Measurements from ENCODE around the gene BSG. TPM values are rescaled to one million over a fixed set of nuclear protein-coding genes. Genes with fewer than 3 reads are reported as not detected.

Gene BSG
- total and polyA plus RNA-seq, 8 donors, result 259 to 457 (median 328) TPM

GRCh38 chr19:547836-548720, 24.3 kb upstream of the BSG start:
- ATAC-seq (no peak), DNase-seq (peak in 1 of 4 donors; percentile 61)
- H3K36me3 ChIP-seq, result no peaks in the 10 kb centered on the region
- no peaks in the 10 kb centered on the region for H3K9me3 ChIP-seq
- no peak overlapping the region for H3K4me3 ChIP-seq
- peaks cover 0 to 17% of the 10 kb centered on the region in 2 donors for H3K27me3 ChIP-seq
- H3K4me1 ChIP-seq, result no peaks in the 10 kb centered on the region
- intact Hi-C loops (cut with DNase I), result no loop called here
- H3K27ac ChIP-seq, result no peak overlapping the region
- TF ChIP-seq, protein P1, sequence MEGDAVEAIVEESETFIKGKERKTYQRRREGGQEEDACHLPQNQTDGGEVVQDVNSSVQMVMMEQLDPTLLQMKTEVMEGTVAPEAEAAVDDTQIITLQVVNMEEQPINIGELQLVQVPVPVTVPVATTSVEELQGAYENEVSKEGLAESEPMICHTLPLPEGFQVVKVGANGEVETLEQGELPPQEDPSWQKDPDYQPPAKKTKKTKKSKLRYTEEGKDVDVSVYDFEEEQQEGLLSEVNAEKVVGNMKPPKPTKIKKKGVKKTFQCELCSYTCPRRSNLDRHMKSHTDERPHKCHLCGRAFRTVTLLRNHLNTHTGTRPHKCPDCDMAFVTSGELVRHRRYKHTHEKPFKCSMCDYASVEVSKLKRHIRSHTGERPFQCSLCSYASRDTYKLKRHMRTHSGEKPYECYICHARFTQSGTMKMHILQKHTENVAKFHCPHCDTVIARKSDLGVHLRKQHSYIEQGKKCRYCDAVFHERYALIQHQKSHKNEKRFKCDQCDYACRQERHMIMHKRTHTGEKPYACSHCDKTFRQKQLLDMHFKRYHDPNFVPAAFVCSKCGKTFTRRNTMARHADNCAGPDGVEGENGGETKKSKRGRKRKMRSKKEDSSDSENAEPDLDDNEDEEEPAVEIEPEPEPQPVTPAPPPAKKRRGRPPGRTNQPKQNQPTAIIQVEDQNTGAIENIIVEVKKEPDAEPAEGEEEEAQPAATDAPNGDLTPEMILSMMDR (IDR thresholded peaks at IDR 0.05), result no peak

DNA sequence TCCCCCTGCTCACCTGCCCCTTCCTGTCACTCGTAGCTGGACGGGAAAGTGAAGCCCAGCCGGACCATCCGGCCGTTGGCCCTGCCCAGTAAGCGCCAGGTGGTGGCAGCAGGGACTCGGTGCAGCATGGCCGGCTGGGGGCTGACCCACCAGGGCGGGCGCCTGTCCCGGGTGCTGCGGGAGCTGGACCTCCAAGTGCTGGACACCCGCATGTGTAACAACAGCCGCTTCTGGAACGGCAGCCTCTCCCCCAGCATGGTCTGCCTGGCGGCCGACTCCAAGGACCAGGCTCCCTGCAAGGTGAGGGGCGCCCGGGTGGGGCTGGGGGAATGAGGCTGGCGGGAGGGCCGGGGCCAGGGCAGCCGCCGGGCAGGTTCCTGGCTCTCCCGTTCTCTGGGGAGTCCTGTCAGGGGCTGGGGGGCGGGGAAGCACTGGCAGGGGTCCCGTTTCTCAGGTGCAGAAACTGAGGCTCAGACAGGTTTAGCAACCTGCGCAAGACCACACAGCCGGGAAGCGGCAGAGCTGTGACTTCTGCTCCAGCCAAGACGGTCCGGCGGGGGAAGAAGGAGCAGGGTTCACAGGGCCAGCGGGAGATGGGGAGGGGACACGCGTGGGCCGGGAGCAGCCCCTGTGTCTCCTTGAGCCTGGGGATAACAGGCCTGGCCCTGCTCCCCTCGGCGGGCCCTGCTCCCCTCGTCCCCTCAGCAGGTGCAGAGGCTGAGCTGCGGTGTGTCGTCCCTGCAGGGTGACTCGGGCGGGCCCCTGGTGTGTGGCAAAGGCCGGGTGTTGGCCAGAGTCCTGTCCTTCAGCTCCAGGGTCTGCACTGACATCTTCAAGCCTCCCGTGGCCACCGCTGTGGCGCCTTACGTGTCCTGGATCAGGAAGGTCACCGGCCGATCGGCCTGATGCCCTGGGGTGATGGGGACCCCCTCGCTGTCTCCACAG, 23.2 kb upstream of the BSG start:
- Histone ChIP-seq H3K9me3 (no peaks in the 10 kb centered on the region), H3K4me3 (no peak overlapping the region), H3K4me1 (no peaks in the 10 kb centered on the region), H3K36me3 (no peaks in the 10 kb centered on the region), H3K27ac (no peak overlapping the region), H3K27me3 (peaks cover 0 to 17% of the 10 kb centered on the region in 2 donors)
- DNase-seq, result peak in 1 of 4 donors; percentile 74
- intact Hi-C loops (cut with DNase I), result no loop called here
- no peak for ATAC-seq
- TF ChIP-seq, protein P1 (IDR thresholded peaks at IDR 0.05), result no peak

GRCh38 chr19:554817-555216, 17.6 kb upstream of the BSG start:
- Histone ChIP-seq H3K27me3 (peaks cover 0 to 11% of the 10 kb centered on the region in 2 donors), H3K36me3 (no peaks in the 10 kb centered on the region), H3K9me3 (no peaks in the 10 kb centered on the region), H3K4me3 (no peak overlapping the region), H3K4me1 (peaks cover 8 to 13% of the 10 kb centered on the region in 2 donors), H3K27ac (no peak overlapping the region)
- TF ChIP-seq, protein P1 (IDR thresholded peaks at IDR 0.05), result no peak
- ATAC-seq (no peak), DNase-seq (peak in 1 of 4 donors; percentile 53)
- intact Hi-C loops (cut with DNase I), result no loop called here

- H3K4me3 ChIP-seq, result no peak overlapping the region
- intact Hi-C loops (cut with DNase I), result no loop called here
- TF ChIP-seq, protein P1 (IDR thresholded peaks at IDR 0.05), result no peak
Observed at GRCh38 chr19:555474-555808, 17.0 kb upstream of the BSG start.

More at GRCh38 chr19:555474-555808, 17.0 kb upstream of the BSG start:
- Histone ChIP-seq H3K27me3 (peaks cover 0 to 11% of the 10 kb centered on the region in 2 donors), H3K9me3 (no peaks in the 10 kb centered on the region), H3K36me3 (no peaks in the 10 kb centered on the region), H3K27ac (peak overlapping the region in 1 of 2 donors; percentile 15), H3K4me1 (peaks cover 8 to 13% of the 10 kb centered on the region in 2 donors)
- no peak for ATAC-seq
- peak in 1 of 4 donors; percentile 27 for DNase-seq
